ENCODE measurements around the gene CEPT1.
A peak's percentile ranks its signal among the peaks of the same experiment; 100 is the strongest.

Gene CEPT1

DNA sequence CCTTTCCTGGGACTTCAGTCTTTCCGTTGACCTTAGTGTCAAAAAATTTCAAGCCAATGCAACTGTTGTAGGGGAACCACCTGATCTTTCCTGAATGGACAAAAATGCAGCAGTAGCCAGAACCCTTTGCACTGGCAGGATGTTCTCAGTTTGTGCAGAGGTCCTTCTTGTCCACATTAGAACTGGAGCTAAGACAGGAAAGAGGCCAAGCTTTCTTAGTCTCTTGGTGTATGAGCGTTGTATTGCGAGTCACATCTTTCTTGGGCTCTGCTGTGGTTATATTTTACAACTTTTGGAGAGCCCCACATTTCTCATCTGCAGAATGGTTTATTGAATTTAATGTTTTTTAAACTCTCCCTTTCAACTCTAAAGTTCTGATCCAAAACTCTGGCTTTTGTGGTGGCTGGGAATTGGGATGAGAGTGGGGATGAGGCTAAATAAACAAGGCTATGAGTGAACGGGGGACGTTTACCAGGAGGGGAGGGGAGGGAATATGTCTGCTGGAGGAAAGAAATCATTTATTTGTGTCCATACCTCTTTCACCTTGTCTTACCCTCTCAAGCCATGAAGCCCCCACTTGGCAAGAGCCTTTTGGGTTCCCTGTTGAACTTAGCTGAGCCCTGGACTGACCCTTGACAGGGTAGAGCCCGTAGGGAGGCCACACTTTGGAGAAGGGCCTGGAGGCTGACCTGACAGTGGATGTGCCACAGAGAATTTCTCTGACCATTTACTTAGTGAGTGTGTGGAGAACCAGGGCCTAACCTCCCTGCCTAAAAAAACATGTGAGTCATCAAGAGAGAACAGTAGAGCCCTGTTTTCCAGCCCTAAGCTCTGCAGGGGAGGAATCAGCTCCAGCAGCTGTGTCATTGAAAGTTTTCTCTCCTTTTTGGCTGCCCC lies 88.1 kb downstream of the CEPT1 start:
- peak; percentile 86 for DNase-seq (ENCODE audit: low spot score)

DNA sequence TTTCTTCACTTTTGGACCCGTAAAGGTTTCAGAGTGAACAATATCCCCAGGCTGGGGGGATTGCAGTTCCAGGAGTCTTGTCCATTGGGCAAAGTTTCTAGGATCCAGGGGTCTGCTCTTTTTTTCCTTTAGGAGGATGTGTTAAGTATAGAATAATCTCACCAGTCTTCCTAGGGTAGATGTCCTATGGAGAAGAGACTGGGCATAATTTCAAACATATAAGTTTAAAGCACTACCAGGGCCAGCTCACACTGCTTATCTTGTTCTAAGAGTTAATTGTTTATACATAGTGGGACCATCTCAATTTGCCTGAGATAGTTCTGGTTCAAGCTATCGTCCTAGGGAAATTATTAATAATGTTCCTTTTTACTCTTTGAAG lies 88.7 kb downstream of the CEPT1 start:
- no peak for DNase-seq (ENCODE audit: low spot score)

DNA sequence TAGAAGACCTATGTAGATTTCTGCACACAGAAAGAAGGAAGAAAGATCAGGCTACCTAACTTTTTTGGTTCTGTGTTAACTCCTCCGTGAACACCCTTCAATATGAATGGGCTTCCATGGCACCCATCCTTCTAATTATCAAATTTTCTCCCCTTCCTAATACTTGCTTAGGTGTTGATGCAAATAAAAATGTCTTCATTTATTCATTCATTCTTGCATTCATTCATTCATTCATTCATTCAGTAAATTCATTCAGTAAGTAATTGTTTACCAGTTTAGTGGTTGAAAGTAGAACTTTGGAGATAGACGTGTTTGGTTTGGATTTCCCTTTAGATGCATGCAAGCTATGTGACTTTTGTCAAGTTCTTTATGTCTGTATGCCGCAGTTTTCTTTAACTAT lies 92.1 kb downstream of the CEPT1 start:
- no peak for DNase-seq (ENCODE audit: low spot score)

DNA sequence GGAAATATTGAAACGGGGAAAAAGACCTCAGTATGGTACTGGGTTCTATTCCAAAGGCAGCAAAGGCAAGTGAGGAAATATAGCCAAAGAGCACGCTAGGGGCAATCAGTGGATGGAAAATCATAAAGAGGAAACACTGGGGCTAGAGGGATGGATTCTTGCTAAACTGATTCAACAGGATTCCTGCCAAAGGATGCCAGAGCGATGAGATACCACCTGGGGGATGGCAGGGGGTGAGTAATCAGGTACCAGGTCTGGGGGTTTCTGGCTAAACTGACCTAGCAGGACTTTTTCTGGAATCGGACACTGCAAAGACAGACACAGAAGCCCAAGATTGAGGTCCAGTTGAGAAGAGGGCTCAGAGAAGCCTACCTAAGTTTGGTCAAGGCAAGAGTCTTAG lies 94.2 kb downstream of the CEPT1 start:
- DNase-seq (ENCODE audit: low spot score) = no peak
